Measurements from ENCODE around the gene LEPROT.

The LEPROT gene

GRCh38 chr1:65479554-65480204, 59.2 kb downstream of the LEPROT start:
- DNase-seq, result no peak

GRCh38 chr1:65480684-65481405, 60.4 kb downstream of the LEPROT start:
- no peak for DNase-seq

- no peak for DNase-seq
These were observed 63.7 kb downstream of the LEPROT start for GRCh38 chr1:65483993-65484754.
